HUDEP-2 (cell line): ENCODE data around the gene UNC13C.

Experiments
- DNase-seq, 76 experiments: peaks; one replicate each; lab custom pipeline; 2025; ENCODE audit not compliant: unreplicated experiment in 76 of 76; lab: John Stamatoyannopoulos, UW

UNC13C gene

DNA sequence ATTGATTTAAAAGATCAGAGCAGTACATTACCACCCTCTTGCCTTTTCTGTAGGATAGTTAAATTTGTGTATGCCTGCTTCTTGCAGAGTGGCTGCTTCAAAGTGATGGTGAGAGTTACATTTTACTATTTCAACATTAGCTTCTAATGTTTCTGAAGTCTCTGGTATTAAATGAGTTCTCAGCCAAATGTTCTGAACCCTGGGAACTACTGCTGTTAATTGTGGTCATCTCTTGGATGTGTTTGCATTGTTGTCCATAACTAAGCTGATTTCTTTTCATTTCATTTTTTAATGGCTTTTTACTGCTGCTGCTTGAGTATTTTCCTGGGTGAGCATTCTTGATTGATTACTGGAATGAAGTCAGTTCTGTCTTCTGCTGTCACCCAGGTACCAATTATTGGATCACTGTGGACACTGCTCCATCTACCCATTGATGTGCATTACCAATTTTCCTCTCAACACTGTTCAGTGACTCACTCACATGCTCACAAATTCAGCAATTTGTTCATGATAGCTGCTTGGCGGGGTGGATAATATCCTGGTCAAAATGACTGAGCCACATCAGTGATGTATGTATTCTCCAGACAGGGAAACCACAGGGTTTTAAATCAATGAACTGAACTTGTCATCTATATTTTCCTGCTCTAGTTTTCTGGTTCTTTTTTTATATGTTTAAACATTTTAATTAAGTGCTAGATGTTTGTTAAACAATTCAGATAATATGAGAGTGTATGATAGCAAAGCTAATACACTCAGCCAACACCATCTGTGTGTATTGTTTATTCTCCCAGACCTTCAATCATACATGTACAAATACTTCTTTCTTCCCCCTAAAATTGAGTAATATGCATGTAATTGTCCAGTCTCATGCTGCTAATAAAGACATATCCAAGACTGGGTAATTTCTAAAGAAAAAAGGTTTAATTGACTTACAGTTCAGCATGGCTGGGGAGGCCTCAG lies 630.9 kb downstream of the UNC13C start:
- no peak for DNase-seq

GRCh38 chr15:54618120-54618519 lies 639.9 kb downstream of the UNC13C start:
- DNase-seq = no peak

DNA sequence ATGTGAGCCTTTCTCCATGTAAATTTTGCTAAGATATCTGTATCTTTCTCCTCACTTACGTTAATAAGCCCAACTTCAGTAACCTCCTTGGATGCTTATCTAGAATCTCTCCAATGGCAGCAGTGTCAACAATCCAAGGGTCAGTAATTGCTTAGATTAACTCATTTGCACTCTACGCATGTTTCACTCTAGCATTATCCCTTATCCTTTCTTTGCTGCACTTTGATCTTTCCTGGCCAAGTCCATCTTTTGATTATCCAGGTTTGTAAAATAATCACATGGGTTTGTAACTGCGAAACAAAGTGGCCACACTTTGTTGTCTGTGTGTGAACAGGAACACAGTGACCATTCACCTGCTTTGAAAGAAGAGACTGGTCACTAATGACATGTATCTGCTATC lies 640.9 kb downstream of the UNC13C start:
- DNase-seq = no peak

- no peak for DNase-seq
Measured at GRCh38 chr15:54620916-54621315, 642.7 kb downstream of the UNC13C start.

DNA sequence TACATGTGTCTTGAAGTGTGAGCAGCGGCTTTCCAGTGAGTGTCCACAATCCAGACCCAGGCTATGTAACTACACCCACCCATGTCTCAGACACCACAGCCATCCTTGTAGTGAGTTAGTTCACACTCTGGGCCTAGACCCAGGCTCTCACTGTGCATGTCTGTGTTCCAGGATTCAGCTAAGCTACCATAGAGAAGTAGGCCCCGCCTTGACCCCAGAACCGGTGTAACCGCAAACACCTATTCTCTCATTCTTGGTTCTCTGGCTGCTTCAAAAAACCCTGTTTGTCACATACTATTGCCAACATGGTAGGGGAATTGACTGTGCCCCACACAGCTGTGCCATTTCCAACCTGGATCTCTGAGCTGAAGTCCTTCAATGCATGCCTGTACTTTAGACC lies 657.9 kb downstream of the UNC13C start:
- DNase-seq = no peak

- DNase-seq = no peak
Measured at GRCh38 chr15:54638666-54639065, 660.4 kb downstream of the UNC13C start.

DNA sequence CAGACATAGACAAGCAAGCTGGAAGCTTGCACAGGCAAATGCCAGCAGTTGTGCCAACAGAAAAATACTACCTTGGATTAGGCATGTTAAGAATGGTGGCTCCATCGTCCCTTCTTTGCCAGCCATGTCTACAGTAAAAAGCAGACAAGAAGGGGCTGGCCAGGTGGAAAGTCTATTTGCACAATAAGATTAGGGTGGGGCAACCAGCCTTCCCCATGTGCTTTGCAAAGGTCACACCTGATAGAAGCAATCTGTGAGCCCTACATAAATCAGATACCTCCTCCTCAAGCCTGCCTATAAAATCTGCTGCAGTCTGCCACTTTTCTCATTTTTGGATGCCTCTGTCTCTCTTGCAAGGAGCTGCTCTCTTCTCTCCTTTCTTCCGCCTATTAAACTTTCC lies 662.6 kb downstream of the UNC13C start:
- no peak for DNase-seq

DNA sequence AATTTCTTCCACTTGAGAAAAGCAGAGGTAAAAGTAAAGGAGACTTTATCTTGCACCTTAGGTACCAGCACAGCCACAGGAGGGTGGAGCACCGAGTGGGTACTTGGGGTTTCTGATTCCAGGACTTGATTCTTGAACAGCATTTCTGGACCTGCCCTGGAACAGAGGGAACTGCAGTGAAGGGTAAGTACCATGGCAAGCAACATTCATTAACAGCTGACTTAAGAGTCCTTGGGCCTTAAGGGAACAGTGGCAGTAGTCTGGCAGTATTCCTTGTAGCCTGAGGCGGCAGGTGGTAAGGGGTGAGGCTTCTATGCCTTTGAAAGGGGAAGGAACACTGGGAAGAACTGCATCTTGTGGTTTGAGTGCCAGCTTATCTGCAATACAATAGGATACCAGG lies 666.6 kb downstream of the UNC13C start:
- no peak for DNase-seq

GRCh38 chr15:54659646-54660045 lies 681.4 kb downstream of the UNC13C start:
- no peak for DNase-seq

DNA sequence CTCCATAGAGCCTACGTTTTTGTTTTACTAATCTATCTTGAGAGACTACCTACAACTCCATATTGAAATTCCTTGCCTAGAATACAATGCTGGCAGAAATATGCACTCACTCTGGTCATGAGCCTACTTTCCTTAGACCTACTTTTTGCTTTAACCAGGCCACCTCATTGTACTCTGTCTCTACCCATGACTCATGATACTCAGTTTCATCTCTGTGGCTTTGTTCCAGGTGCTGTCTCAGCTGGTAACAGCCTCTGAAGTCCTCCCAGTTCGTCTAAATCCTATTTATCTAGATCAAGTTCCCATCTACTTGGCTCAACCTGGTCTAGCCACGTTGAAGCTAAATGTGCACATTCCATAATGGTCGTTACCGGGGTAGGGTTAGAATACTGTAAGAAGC lies 682.1 kb downstream of the UNC13C start:
- no peak for DNase-seq

DNA sequence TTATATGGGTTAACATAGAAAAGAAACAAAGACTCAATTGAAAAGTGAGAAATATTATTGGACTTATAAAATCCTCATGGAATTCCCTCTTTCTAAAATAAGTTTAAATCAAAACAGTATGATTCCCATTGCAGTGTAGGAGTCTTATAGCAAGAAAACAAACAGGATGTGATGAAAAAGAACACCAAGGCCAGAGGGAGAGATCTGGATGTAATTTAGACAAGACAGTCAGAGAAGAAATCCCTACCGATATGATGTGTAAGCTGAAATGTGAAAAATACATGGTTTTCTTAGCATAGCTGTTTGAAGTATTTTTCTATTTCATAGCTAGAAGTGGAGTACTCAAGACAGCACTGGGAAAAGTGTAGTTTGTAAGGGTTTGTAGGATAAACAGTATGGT lies 697.0 kb downstream of the UNC13C start:
- no peak for DNase-seq

- DNase-seq = no peak
Measured at GRCh38 chr15:54681584-54681983, 703.3 kb downstream of the UNC13C start.
